NB4 (cell line): Measurements from ENCODE around the gene MACROD2.

Experiments used
- DNase-seq: peaks from one replicate; pipeline ENCODE4 v3.0.0; 2010; ENCODE audit warnings: low read depth
- H3K4me3 ChIP-seq: one replicate; pipeline ENCODE4 v1.5.1; 2011; ENCODE audit warnings: mild to moderate bottlenecking, low read depth, low read length, moderate library complexity
- MYC ChIP-seq: IDR thresholded peaks from 2 replicates; pipeline ENCODE4 v1.6.1; 2011; ENCODE audit warnings: low read depth, low read length
- POLR2A ChIP-seq: IDR thresholded peaks from 2 replicates; pipeline ENCODE4 v1.6.1; 2011; ENCODE audit warnings: mild to moderate bottlenecking; ENCODE audit not compliant: insufficient read length; ENCODE audit errors: extremely low read depth
- TF ChIP-seq, protein P1 (sequence below): IDR thresholded peaks from one replicate; pipeline ENCODE4 v1.5.1; 2012; ENCODE audit warnings: low read depth, low read length
- TF ChIP-seq, protein P2 (sequence below): IDR thresholded peaks from 2 replicates; pipeline ENCODE4 v1.6.1; 2011; ENCODE audit warnings: low read depth, low read length

MACROD2 gene

DNA sequence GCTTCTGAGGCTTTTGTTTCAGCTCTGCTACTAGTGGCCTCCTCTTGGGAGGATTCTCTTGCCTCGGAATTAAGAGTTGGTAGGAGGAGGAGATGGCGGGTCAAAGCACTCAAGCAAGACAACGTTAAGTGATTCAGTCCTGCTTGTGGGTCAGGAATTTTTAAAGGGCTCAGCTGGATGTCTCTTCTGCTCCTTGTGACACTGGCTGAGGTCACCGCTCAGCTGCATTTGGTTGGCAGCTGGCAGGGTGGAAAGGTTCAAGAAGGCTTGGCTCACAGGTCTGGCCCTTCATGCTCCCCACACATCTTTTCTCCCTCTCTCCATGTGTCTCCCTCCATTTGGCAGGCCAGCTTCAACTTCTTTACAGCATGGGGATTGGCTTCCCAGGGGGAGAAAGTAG is 1936.6 kb downstream of the MACROD2 start:
- TF ChIP-seq, protein P1, sequence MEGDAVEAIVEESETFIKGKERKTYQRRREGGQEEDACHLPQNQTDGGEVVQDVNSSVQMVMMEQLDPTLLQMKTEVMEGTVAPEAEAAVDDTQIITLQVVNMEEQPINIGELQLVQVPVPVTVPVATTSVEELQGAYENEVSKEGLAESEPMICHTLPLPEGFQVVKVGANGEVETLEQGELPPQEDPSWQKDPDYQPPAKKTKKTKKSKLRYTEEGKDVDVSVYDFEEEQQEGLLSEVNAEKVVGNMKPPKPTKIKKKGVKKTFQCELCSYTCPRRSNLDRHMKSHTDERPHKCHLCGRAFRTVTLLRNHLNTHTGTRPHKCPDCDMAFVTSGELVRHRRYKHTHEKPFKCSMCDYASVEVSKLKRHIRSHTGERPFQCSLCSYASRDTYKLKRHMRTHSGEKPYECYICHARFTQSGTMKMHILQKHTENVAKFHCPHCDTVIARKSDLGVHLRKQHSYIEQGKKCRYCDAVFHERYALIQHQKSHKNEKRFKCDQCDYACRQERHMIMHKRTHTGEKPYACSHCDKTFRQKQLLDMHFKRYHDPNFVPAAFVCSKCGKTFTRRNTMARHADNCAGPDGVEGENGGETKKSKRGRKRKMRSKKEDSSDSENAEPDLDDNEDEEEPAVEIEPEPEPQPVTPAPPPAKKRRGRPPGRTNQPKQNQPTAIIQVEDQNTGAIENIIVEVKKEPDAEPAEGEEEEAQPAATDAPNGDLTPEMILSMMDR = no peak
- TF ChIP-seq MYC = no peak
- TF ChIP-seq POLR2A = no peak
- TF ChIP-seq, protein P2, sequence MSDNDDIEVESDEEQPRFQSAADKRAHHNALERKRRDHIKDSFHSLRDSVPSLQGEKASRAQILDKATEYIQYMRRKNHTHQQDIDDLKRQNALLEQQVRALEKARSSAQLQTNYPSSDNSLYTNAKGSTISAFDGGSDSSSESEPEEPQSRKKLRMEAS = no peak
- no peak for DNase-seq
- H3K4me3 ChIP-seq = no peak overlapping the region

DNA sequence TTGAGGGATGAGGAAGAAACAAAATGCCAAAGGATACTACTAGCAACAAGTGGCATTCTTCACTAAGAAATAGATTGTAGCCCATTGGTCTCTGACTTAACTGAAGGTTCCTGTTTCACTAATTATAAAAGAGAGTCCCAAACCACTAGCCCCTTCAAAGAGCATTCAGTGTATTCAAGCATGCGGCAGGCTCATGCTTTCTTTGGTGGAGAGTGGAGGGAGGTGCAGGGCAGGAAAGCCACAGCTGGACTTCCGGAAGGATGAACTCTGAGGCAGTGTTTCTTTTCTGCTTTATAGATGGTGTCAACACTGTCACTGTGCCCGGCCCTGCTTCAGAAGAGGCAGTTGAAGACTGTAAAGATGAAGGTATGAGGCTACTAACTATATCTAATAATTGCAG is 1941.9 kb downstream of the MACROD2 start:
- H3K4me3 ChIP-seq = no peak overlapping the region
- DNase-seq = no peak
- no peak for TF ChIP-seq POLR2A
- TF ChIP-seq MYC = no peak
- TF ChIP-seq, protein P2 = no peak
- TF ChIP-seq, protein P1 = no peak

DNA sequence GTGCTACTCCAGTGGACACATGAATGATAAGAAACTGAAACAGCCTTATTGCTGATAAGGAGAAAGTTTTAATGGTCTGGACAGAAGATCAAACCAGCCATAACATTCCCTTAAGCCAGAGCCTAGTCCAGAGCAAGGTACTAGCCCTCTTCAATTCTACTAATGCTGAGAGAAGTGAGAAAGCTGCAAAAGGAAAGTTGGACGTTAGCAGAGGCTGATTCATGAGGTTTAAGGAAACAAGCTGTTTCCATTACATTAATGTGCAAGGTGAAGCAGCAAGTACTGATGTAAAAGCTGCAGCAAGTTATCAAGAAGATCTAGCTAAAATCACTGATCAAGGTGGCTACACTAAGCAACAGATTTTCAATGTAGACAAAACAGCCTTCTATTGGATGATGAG is 1943.5 kb downstream of the MACROD2 start:
- TF ChIP-seq MYC = no peak
- TF ChIP-seq, protein P1 = no peak
- no peak for TF ChIP-seq POLR2A
- TF ChIP-seq, protein P2 = no peak
- no peak for DNase-seq
- H3K4me3 ChIP-seq = no peak overlapping the region

DNA sequence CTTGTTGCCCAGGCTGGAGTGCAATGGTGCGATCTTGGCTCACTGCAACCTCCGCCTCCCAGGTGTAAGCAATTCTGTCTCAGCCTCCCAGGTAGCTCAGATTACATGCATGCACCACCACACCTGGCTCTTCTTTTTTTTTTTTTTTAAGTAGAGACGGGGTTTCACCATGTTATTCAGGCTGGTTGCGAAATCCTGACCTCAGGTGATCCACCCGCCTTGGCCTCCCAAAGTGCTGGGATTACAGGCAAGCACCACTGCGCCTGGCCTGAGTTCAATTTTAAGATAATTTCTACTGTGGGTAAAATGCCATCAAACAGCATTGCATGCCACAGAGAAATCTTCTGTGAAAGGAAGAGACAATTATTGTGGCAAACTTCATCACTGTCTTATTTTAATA is 1944.8 kb downstream of the MACROD2 start:
- no peak overlapping the region for H3K4me3 ChIP-seq
- TF ChIP-seq, protein P1 = no peak
- TF ChIP-seq MYC = no peak
- no peak for TF ChIP-seq POLR2A
- TF ChIP-seq, protein P2 = no peak
- DNase-seq = no peak

DNA sequence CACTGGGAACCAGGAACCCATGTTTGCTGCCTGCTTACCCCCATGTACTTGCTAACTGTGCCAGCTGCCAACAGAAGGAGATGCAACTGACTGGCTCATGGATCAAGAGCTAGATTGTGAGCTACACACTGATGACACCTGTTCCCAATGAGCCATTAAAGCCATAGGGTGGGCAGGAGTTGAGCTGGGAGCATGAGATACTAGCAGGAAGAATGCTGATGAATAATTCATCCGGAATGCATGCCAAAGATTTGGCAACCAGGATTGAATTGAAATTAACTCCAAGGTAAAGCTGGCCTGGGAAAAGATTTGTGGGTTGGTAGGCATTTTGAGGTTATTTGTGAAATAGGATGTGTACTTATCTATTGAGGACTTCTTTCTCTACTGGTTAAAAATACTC is 1946.8 kb downstream of the MACROD2 start:
- no peak overlapping the region for H3K4me3 ChIP-seq
- TF ChIP-seq, protein P1 = no peak
- DNase-seq = no peak

DNA sequence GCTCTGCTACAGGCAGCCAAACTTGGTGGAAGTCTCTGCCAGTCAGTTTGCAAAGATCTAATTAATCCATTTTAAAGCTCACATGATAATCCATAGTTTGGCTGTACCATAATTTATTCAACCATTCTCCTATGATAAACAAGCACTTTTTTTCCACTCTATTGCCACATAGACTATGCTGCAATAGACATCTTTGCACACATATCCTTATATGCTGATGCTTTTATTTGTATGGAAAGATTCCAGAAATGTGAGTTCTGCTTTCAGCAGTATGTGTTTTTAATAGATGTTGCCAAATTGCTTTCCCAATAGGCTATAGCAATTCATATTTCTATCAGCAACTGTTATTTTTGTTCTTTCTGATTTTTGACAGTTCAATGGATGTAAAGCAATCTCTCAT is 1950.0 kb downstream of the MACROD2 start:
- TF ChIP-seq MYC = no peak

DNA sequence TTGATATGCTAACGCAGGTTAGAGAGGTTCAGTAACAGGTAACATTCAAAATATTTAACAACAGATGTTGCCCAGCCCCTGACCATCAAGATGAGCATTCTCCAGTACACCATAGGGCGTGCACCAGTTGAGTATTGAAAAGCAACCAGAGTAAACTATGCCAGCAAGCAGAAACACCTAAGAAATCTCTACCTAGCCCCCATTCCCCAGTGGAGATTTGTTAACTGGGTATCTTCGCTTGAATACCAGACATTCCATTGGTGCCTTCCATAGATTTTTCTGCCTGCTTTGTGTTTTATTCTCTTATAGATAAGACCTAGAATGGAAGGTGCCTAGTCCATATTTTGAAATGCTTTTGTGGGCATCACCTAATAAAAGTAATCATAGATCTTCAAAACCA is 1954.1 kb downstream of the MACROD2 start:
- TF ChIP-seq MYC (no peak), POLR2A (no peak)
- TF ChIP-seq, protein P2 = no peak
- TF ChIP-seq, protein P1 = no peak
- no peak for DNase-seq
- no peak overlapping the region for H3K4me3 ChIP-seq

More for the DNA sequence above, 1950.0 kb downstream of the MACROD2 start:
- no peak overlapping the region for H3K4me3 ChIP-seq
- no peak for DNase-seq
